Osteocyte (in vitro differentiated cells): ENCODE data around the gene COA1. TPM values are rescaled to one million over a fixed set of nuclear protein-coding genes. Genes with fewer than 3 reads are reported as not detected.

ENCODE experiments used
- DNase-seq: peaks from one replicate; pipeline ENCODE4 v3.0.0; 2021; ENCODE audit warnings: mixed read lengths; ENCODE audit not compliant: unreplicated experiment; ENCODE audit errors: extremely low spot score
- H3K27ac Mint-ChIP-seq: one replicate; pipeline ENCODE4 v1.8.0; 2021; ENCODE audit warnings: mild to moderate bottlenecking, mixed read lengths; ENCODE audit not compliant: unreplicated experiment
- H3K27me3 Mint-ChIP-seq: one replicate; pipeline ENCODE4 v1.8.0; 2021; ENCODE audit warnings: mixed read lengths; ENCODE audit not compliant: unreplicated experiment
- H3K36me3 Mint-ChIP-seq: one replicate; pipeline ENCODE4 v1.8.0; 2021; ENCODE audit warnings: mixed read lengths; ENCODE audit not compliant: unreplicated experiment
- H3K4me1 Mint-ChIP-seq: one replicate; pipeline ENCODE4 v1.8.0; 2021; ENCODE audit warnings: mixed read lengths; ENCODE audit not compliant: unreplicated experiment
- H3K4me3 Mint-ChIP-seq: one replicate; pipeline ENCODE4 v1.8.0; 2021; ENCODE audit warnings: mild to moderate bottlenecking, moderate library complexity, mixed read lengths; ENCODE audit not compliant: unreplicated experiment
- H3K9me3 Mint-ChIP-seq: one replicate; pipeline ENCODE4 v1.8.0; 2021; ENCODE audit warnings: mixed read lengths; ENCODE audit not compliant: unreplicated experiment
- total RNA-seq: library from RNA; stranded (reverse); gene quantifications from 2 replicates; pipeline ENCODE4 v1.2.1, GENCODE V29; 2021
- TF ChIP-seq, protein P1 (sequence below): fragments of 200-600 bp; sonication (generic); IDR thresholded peaks from 2 replicates; pipeline ENCODE4 v1.5.0; 2021; ENCODE audit warnings: antibody characterized with exemption, mild to moderate bottlenecking, moderate library complexity

The COA1 gene
- total RNA-seq, 1 donor from 2014 or later = 45.9 TPM

DNA sequence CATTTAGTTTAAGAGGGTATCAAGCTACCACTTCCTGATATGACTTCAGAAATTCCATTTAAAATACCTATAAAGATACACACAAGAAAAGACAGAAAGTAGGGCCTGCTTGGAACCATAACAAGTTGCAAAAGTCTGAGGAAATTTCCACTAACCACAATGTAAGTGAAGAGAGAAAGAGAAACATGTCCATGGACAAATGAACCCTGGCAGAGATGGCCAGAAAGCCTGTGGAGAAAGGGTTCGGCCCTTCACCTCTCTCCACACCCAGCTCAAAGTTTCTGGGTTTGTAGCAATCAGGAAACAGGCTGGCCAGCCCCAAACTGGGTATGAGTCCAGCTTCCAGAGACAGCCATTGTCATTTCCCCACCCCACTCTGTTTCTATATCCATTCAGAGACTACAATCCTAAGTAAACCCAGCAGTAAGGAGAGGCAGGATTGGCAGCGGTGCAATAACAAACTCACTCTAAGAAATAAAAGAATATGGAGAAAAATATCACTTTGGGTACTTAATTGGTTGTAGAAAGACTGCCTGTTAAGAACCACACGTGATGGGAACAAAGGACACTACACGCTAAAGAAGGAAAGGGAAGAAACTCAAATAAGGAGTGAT is 75.3 kb downstream of the COA1 start:
- H3K27me3 Mint-ChIP-seq = no peaks in the 10 kb centered on the region
- peaks cover 56% of the 10 kb centered on the region for H3K4me1 Mint-ChIP-seq
- no peak for DNase-seq
- H3K27ac Mint-ChIP-seq = peak overlapping the region; percentile 6
- peaks cover 13% of the 10 kb centered on the region for H3K36me3 Mint-ChIP-seq
- TF ChIP-seq, protein P1, sequence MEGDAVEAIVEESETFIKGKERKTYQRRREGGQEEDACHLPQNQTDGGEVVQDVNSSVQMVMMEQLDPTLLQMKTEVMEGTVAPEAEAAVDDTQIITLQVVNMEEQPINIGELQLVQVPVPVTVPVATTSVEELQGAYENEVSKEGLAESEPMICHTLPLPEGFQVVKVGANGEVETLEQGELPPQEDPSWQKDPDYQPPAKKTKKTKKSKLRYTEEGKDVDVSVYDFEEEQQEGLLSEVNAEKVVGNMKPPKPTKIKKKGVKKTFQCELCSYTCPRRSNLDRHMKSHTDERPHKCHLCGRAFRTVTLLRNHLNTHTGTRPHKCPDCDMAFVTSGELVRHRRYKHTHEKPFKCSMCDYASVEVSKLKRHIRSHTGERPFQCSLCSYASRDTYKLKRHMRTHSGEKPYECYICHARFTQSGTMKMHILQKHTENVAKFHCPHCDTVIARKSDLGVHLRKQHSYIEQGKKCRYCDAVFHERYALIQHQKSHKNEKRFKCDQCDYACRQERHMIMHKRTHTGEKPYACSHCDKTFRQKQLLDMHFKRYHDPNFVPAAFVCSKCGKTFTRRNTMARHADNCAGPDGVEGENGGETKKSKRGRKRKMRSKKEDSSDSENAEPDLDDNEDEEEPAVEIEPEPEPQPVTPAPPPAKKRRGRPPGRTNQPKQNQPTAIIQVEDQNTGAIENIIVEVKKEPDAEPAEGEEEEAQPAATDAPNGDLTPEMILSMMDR = no peak
- no peak overlapping the region for H3K4me3 Mint-ChIP-seq
- H3K9me3 Mint-ChIP-seq = no peaks in the 10 kb centered on the region

DNA sequence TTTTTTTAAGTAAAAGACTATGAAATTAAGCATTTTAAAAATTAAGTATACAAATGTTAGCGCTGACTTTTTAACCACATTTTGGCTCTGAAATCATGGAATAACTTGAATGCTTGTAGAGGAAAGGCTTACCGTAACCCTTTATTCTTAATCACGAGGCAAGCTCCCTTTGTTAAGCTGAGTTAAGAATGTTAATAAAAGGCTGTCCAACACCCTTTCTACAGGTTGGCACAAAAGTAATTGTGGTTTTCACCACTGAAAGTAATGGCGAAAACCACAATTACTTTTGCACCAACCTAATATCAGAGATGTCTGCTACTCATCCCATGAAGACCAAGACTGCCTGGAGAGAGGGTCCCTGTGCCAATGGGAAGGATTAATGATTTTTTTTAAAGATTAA is 75.9 kb downstream of the COA1 start:
- Mint-ChIP-seq H3K4me1 (peaks cover 56% of the 10 kb centered on the region), H3K27ac (no peak overlapping the region), H3K4me3 (no peak overlapping the region), H3K36me3 (peaks cover 13% of the 10 kb centered on the region), H3K27me3 (no peaks in the 10 kb centered on the region), H3K9me3 (no peaks in the 10 kb centered on the region)
- TF ChIP-seq, protein P1 = no peak
- no peak for DNase-seq

DNA sequence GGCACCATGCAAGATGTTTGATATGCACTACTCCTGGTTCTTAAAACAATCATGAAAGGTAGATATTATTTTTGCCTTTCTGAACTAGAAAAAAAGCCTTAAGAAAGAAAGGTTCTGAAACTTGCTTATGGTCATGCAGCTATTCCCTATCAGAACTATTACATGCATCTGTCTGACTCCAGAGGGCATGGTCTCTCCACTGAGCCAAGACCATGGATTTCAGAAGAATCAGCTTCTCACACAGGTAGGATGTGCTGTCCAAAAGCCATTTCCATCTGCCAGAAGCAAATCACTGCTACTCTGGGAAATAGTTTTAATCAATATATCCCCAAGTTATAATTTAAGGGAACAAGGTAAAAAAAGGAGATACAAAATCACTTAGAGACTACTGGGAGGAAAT is 77.0 kb downstream of the COA1 start:
- DNase-seq = no peak
- Mint-ChIP-seq H3K4me1 (peaks cover 61% of the 10 kb centered on the region), H3K27me3 (no peaks in the 10 kb centered on the region), H3K36me3 (peaks cover 13% of the 10 kb centered on the region), H3K4me3 (no peak overlapping the region), H3K9me3 (no peaks in the 10 kb centered on the region), H3K27ac (no peak overlapping the region)
- TF ChIP-seq, protein P1 = no peak

DNA sequence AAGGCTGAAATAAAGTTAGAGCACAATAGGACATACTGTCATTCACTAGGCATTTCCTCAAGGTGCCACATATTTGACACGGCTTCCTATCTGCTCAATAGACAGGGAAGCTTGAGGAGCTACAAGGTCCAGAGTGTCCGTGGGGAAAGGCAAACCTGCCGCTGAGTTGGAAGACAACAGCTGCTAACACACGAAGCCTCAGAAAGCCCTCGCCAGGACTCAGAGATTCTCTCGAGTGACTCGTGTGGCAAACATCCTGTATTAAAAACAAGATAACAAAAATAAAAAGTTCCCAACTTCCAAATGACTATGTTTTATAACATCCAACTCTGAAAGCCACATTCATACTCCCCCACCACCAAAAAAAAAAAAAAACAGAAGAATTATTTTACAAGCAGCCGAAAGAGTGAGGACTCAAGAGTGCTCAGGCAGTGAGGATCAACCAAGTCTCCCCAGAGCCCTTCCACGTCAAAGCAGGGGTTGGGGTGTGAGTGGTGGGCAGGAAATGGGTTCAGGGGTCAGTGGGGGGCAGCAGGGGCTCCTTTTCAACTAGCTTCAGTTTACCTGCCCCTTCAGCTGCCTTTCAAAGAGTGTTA is 78.8 kb downstream of the COA1 start:
- DNase-seq = no peak
- Mint-ChIP-seq H3K4me1 (peaks cover 75% of the 10 kb centered on the region), H3K36me3 (peaks cover 5% of the 10 kb centered on the region), H3K9me3 (no peaks in the 10 kb centered on the region), H3K4me3 (peak overlapping the region; percentile 55), H3K27me3 (no peaks in the 10 kb centered on the region), H3K27ac (peak overlapping the region; percentile 98)
- TF ChIP-seq, protein P1 = no peak

DNA sequence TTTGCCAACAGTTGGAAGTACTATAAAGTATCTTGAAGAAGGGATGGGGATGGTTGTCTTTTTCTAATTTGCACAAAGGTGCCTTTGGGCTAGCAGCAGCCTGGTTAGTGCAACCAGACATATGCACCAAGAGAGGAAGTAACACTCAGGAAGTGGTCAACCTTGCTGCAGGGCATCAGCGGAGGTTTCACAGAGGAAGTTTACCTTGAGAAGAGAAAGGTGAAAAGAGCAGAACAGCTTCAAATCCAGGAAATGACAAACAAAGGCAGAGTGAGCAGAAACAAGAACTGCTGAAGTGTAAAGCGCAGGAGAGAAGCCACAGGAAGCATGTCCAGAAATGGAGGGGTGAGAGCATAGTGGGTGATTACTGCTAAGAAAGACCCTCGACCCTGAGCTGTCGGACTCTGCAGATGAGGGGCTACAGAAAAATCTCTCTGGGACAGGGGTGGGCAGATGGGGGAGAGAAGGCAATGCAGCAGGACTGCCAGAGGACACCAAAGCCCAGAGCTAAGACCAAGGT is 79.5 kb downstream of the COA1 start:
- H3K9me3 Mint-ChIP-seq = no peaks in the 10 kb centered on the region
- DNase-seq = no peak
- H3K36me3 Mint-ChIP-seq = peaks cover 6% of the 10 kb centered on the region
- peak overlapping the region; percentile 98 for H3K27ac Mint-ChIP-seq
- H3K4me3 Mint-ChIP-seq = peak overlapping the region; percentile 20
- TF ChIP-seq, protein P1 = no peak
- no peaks in the 10 kb centered on the region for H3K27me3 Mint-ChIP-seq
- peaks cover 76% of the 10 kb centered on the region for H3K4me1 Mint-ChIP-seq
